Measurements from ENCODE around the gene DCLRE1A. TPM values are rescaled to one million over a fixed set of nuclear protein-coding genes. Genes with fewer than 3 reads are reported as not detected.

The DCLRE1A gene
- total RNA-seq, 2 donors from 2014 or later, result 6.2 to 8.5 TPM

GRCh38 chr10:113806503-113806902 is 47.4 kb downstream of the DCLRE1A start:
- Histone ChIP-seq H3K4me3 (no peak overlapping the region), H3K9me3 (no peaks in the 10 kb centered on the region), H3K36me3 (no peaks in the 10 kb centered on the region), H3K27ac (no peak overlapping the region), H3K4me1 (no peaks in the 10 kb centered on the region), H3K27me3 (no peaks in the 10 kb centered on the region), H3K9ac (ENCODE audit: low read depth in 2 of 2, low read length in 2 of 2) (no peak overlapping the region)
- TF ChIP-seq, protein P1, sequence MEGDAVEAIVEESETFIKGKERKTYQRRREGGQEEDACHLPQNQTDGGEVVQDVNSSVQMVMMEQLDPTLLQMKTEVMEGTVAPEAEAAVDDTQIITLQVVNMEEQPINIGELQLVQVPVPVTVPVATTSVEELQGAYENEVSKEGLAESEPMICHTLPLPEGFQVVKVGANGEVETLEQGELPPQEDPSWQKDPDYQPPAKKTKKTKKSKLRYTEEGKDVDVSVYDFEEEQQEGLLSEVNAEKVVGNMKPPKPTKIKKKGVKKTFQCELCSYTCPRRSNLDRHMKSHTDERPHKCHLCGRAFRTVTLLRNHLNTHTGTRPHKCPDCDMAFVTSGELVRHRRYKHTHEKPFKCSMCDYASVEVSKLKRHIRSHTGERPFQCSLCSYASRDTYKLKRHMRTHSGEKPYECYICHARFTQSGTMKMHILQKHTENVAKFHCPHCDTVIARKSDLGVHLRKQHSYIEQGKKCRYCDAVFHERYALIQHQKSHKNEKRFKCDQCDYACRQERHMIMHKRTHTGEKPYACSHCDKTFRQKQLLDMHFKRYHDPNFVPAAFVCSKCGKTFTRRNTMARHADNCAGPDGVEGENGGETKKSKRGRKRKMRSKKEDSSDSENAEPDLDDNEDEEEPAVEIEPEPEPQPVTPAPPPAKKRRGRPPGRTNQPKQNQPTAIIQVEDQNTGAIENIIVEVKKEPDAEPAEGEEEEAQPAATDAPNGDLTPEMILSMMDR (IDR thresholded peaks at IDR 0.05), result no peak
- no peak for DNase-seq
- intact Hi-C loops (cut with DNase I), result no loop called here

- no peaks in the 10 kb centered on the region for H3K4me1 ChIP-seq
- no peak overlapping the region for H3K9ac ChIP-seq (ENCODE audit: low read depth in 2 of 2, low read length in 2 of 2)
- no peaks in the 10 kb centered on the region for H3K27me3 ChIP-seq
- no peaks in the 10 kb centered on the region for H3K9me3 ChIP-seq
- no peaks in the 10 kb centered on the region for H3K36me3 ChIP-seq
- intact Hi-C loops (cut with DNase I), result no loop called here
- no peak overlapping the region for H3K4me3 ChIP-seq
- H3K27ac ChIP-seq, result no peak overlapping the region
- TF ChIP-seq, protein P1 (IDR thresholded peaks at IDR 0.05), result no peak
- DNase-seq, result no peak
Observed at GRCh38 chr10:113802997-113803396, 50.9 kb downstream of the DCLRE1A start.

- H3K9me3 ChIP-seq, result no peaks in the 10 kb centered on the region
- intact Hi-C loops (cut with DNase I), result no loop called here
Observed at GRCh38 chr10:113801569-113801968, 52.3 kb downstream of the DCLRE1A start.

GRCh38 chr10:113791691-113792090 is 62.2 kb downstream of the DCLRE1A start:
- H3K4me3 ChIP-seq, result no peak overlapping the region
- no peak for DNase-seq
- H3K27me3 ChIP-seq, result no peaks in the 10 kb centered on the region
- H3K27ac ChIP-seq, result no peak overlapping the region
- H3K4me1 ChIP-seq, result no peaks in the 10 kb centered on the region
- TF ChIP-seq, protein P1 (IDR thresholded peaks at IDR 0.05), result no peak
- intact Hi-C loops (cut with DNase I), result loop anchor here (10.0 kb wide), 1 partner anchor 87 kb away; no protein-coding TSS in a partner anchor
- H3K9ac ChIP-seq (ENCODE audit: low read depth in 2 of 2, low read length in 2 of 2), result no peak overlapping the region
- H3K9me3 ChIP-seq, result no peaks in the 10 kb centered on the region
- H3K36me3 ChIP-seq, result no peaks in the 10 kb centered on the region

More at GRCh38 chr10:113801569-113801968, 52.3 kb downstream of the DCLRE1A start:
- Histone ChIP-seq H3K27ac (no peak overlapping the region), H3K36me3 (no peaks in the 10 kb centered on the region), H3K27me3 (no peaks in the 10 kb centered on the region), H3K9ac (ENCODE audit: low read depth in 2 of 2, low read length in 2 of 2) (no peak overlapping the region), H3K4me1 (no peaks in the 10 kb centered on the region), H3K4me3 (no peak overlapping the region)
- no peak for DNase-seq
- TF ChIP-seq, protein P1 (IDR thresholded peaks at IDR 0.05), result no peak

DNA sequence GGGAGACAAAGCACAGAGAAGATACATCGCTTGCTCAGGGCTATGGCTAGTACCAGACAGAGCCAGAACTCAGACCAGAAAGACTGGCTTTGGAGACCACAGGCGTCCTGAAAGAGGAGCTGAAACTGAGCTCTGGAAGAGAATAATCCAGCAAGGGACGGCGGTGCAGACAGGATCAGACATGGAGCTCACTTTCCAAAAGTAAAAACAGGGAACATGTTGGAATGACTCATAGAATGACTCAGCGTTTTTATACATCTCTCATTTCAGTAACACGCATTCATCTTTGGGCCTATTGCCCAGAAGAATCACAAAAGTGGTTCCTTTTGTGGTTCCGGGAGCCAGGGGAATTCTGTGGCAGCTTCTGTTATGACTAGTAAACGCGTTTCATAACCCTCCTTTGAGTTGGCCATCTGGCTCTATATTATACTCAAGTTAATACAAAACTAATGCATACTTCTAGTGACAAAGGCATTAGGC is 65.2 kb downstream of the DCLRE1A start:
- intact Hi-C loops (cut with DNase I), result no loop called here
- TF ChIP-seq, protein P1 (IDR thresholded peaks at IDR 0.05), result no peak
- Histone ChIP-seq H3K9me3 (no peaks in the 10 kb centered on the region), H3K9ac (ENCODE audit: low read depth in 2 of 2, low read length in 2 of 2) (no peak overlapping the region), H3K4me3 (no peak overlapping the region), H3K27me3 (no peaks in the 10 kb centered on the region), H3K27ac (no peak overlapping the region), H3K36me3 (no peaks in the 10 kb centered on the region), H3K4me1 (no peaks in the 10 kb centered on the region)
- peak; percentile 38 for DNase-seq

Other genes starting within 250 kb of the DCLRE1A start
- gene NRAP, start 190.0 kb downstream of the DCLRE1A start, total RNA-seq, result 1 to 10 TPM; 1.1 to 1.3 TPM
- gene CASP7, start 174.2 kb downstream of the DCLRE1A start, total RNA-seq, result 100 to 1,000 TPM in 1 of 2 donors, 10 to 100 TPM in 1; 76.9 to 139 TPM
- 10 to 100 TPM in 1 of 2 donors, under 1 TPM in 1; 0.84 to 13.3 TPM for gene PLEKHS1, start 102.4 kb downstream of the DCLRE1A start, total RNA-seq
- 10 to 100 TPM; 31.2 to 46.1 TPM for gene NHLRC2, start 579 bp upstream of the DCLRE1A start, total RNA-seq
- under 1 TPM; 0.59 to 0.85 TPM for gene ADRB1, start 189.8 kb upstream of the DCLRE1A start, total RNA-seq

All from colonic mucosa (tissue), 4 donors.